Left lung (tissue), 10 donors: ENCODE data around the gene ZNF774. TPM values are rescaled to one million over a fixed set of nuclear protein-coding genes. Genes with fewer than 3 reads are reported as not detected.
A peak's percentile ranks its signal among the peaks of the same experiment; 100 is the strongest.

ENCODE experiments used
- ATAC-seq: fragments of 200-7000 bp; cut with Tn5 transposase; one replicate; pipeline ENCODE4 v1.9.1; 2020; ENCODE audit warnings: moderate library complexity
- DNase-seq, 4 donors: peaks; one replicate each; pipeline ENCODE4 v3.0.0-alpha.2; 2013 to 2020
- H3K27ac ChIP-seq, 2 donors: fragments of 200-600 bp; sonication (generic) in 1 of 2; one replicate each; pipeline versions ENCODE4 v1.5.0 to v1.8.0; 2020 to 2021
- H3K27me3 ChIP-seq, 2 donors: fragments of 200-600 bp; sonication (generic) in 1 of 2; one replicate each; pipeline versions ENCODE4 v1.5.0 to v1.8.0; 2020 to 2021
- H3K36me3 ChIP-seq, 2 donors: fragments of 200-600 bp; sonication (generic) in 1 of 2; one replicate each; pipeline versions ENCODE4 v1.5.0 to v1.8.0; 2020 to 2021
- H3K4me1 ChIP-seq, 2 donors: fragments of 200-600 bp; one replicate each; pipeline ENCODE4 v1.8.0; 2021
- H3K4me3 ChIP-seq, 2 donors: fragments of 200-600 bp; sonication (generic) in 1 of 2; one replicate each; pipeline versions ENCODE4 v1.5.0 to v1.8.0; 2020 to 2021; ENCODE audit warnings: mild to moderate bottlenecking in 1 of 2
- H3K9me3 ChIP-seq, 2 donors: fragments of 200-600 bp; sonication (generic) in 1 of 2; one replicate each; pipeline versions ENCODE4 v1.5.0 to v1.8.0; 2020 to 2021
- CTCF ChIP-seq, 2 donors: fragments of 200-600 bp; sonication (generic) in 1 of 2; IDR thresholded peaks; one replicate each; pipeline versions ENCODE4 v1.5.0 to v1.8.0; 2021; ENCODE audit warnings: antibody characterized with exemption in 2 of 2
- intact Hi-C, 2 donors: fragments of 100-400 bp; cut with DNase I; formaldehyde crosslinking; loops; one replicate each; pipeline versions ENCODE4 v1.11.2 to v1.14.2; 2022
- polyA plus RNA-seq, 6 donors: library from polyadenylated mRNA; unstranded; fragments of 120-200 nt; gene quantifications; one replicate each; pipeline ENCODE4 v1.2.1, GENCODE V29; 2013; ENCODE audit not compliant: insufficient read length in 6 of 6
- total RNA-seq, 2 donors: library from RNA; stranded (reverse); fragmentation: NEBNext Ultra II Directional; extraction: Animal tissue kit (Norgen Biotek cat#: 25700); gene quantifications; one replicate each; pipeline ENCODE4 v1.2.1, GENCODE V29; 2021
- donor health status: DM: no; HTN: yes; CAD: no.
- donor health status: DM: no; HTN: no; CAD: no.

Gene ZNF774
- total and polyA plus RNA-seq, 8 donors, result 3.6 to 6.6 (median 5.9) TPM

- no peak for TF ChIP-seq CTCF (IDR thresholded peaks at IDR 0.05)
- Histone ChIP-seq H3K9me3 (no peaks in the 10 kb centered on the region), H3K4me3 (no peak overlapping the region), H3K4me1 (peaks cover 10 to 28% of the 10 kb centered on the region in 2 donors), H3K36me3 (no peaks in the 10 kb centered on the region), H3K27me3 (no peaks in the 10 kb centered on the region), H3K27ac (peak overlapping the region; percentile 75 to 82)
- DNase-seq, result no peak
- peak; percentile 56 for ATAC-seq
- intact Hi-C loops, result no loop called here
These were observed 10.8 kb downstream of the ZNF774 start for GRCh38 chr15:90362936-90363212.

DNA sequence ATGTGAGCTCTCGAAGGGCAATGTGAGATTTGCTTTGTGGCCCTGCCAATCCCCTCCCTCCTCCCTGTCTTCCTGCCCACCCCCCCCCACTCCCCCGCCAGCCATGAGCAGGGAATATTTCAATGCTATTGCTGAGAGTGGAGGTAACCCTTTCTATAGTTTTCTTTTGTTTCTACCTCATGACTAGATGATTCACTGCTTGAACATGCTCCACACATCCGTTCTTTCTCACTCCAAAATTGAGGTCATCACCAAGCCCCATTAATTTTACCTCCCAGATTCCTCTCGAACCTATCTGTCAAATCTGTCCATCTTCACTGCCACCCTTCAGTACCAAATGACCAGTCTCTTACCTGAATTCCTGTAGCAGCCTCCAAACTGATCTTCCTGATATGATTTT lies 12.2 kb downstream of the ZNF774 start:
- ATAC-seq (no peak), DNase-seq (no peak)
- Histone ChIP-seq H3K4me3 (no peak overlapping the region), H3K9me3 (no peaks in the 10 kb centered on the region), H3K27me3 (no peaks in the 10 kb centered on the region), H3K4me1 (peaks cover 11 to 37% of the 10 kb centered on the region in 2 donors), H3K27ac (no peak overlapping the region), H3K36me3 (no peaks in the 10 kb centered on the region)
- no peak for TF ChIP-seq CTCF (IDR thresholded peaks at IDR 0.05)
- intact Hi-C loops, result no loop called here

DNA sequence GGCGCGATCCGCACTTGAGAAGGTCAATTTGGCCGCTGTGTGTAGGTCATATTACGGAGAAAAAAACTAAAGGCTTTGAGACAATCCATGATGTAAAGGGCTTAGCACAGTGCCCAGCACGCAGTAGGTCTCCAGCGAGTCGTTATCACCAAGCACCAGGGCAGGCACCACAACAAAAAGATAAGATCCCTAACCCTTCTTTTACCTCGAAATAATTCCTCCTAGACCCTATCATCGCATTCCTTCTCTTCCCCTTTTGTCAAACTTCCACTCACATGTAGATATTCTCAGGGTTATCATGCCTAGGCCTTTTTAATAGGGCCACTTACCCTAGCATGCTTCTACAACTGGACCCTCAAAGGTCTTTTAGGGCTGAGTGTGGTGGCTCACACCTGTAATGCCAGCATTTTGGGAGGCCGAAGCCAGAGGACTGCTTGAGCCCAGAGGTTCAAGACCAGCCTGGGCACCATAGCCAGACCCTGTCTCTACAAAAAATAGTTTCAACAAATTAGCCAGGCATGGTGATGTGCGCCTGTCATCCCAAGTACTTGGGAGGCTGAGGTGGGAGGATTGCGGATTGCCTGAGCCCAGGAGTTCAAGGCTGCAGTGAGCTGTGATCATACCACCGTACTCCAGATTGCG lies 13.5 kb downstream of the ZNF774 start:
- DNase-seq (no peak), ATAC-seq (no peak)
- no peaks in the 10 kb centered on the region for H3K36me3 ChIP-seq
- H3K4me3 ChIP-seq, result no peak overlapping the region
- no peak for TF ChIP-seq CTCF (IDR thresholded peaks at IDR 0.05)
- H3K27me3 ChIP-seq, result no peaks in the 10 kb centered on the region
- no peak overlapping the region for H3K27ac ChIP-seq
- intact Hi-C loops, result no loop called here
- H3K4me1 ChIP-seq, result peaks cover 11 to 41% of the 10 kb centered on the region in 2 donors
- H3K9me3 ChIP-seq, result no peaks in the 10 kb centered on the region

- Histone ChIP-seq H3K36me3 (no peaks in the 10 kb centered on the region), H3K27me3 (no peaks in the 10 kb centered on the region), H3K27ac (peak overlapping the region; percentile 41 to 66), H3K4me1 (peaks cover 4 to 27% of the 10 kb centered on the region in 2 donors), H3K9me3 (no peaks in the 10 kb centered on the region), H3K4me3 (no peak overlapping the region)
- no peak for TF ChIP-seq CTCF (IDR thresholded peaks at IDR 0.05)
- peak; percentile 71 for ATAC-seq
- intact Hi-C loops, result no loop called here
- DNase-seq, result no peak
These were observed 15.5 kb downstream of the ZNF774 start for GRCh38 chr15:90367576-90367975.

- H3K27me3 ChIP-seq, result no peaks in the 10 kb centered on the region
- no peaks in the 10 kb centered on the region for H3K36me3 ChIP-seq
- DNase-seq (no peak), ATAC-seq (no peak)
- no peak for TF ChIP-seq CTCF (IDR thresholded peaks at IDR 0.05)
- H3K4me3 ChIP-seq, result no peak overlapping the region
- peaks cover 0 to 20% of the 10 kb centered on the region in 2 donors for H3K4me1 ChIP-seq
- peaks cover 0 to 8% of the 10 kb centered on the region in 2 donors for H3K9me3 ChIP-seq
- intact Hi-C loops, result no loop called here
- no peak overlapping the region for H3K27ac ChIP-seq
These were observed 23.0 kb downstream of the ZNF774 start for GRCh38 chr15:90375071-90375470.
